ENCODE results near the gene NCL.
"Not testable (repeated sequence)": the region's sequence is repeated elsewhere in the genome, so short reads cannot be mapped to it uniquely, and the experiment has no call there.

The NCL gene

GRCh38 chr2:231467016-231467545 is 2.8 kb upstream of the NCL start:
- DNase-seq, result no peak

GRCh38 chr2:231464576-231465540 is 574 bp upstream of the NCL start:
- peak; percentile 26 for DNase-seq

- no peak for DNase-seq
Observed at GRCh38 chr2:231462729-231463465, 1.4 kb downstream of the NCL start.

- DNase-seq, result no peak
Observed at GRCh38 chr2:231461516-231461971, 2.7 kb downstream of the NCL start.

- not testable (repeated sequence) for DNase-seq
Observed at GRCh38 chr2:231460841-231461240, 3.4 kb downstream of the NCL start.

- DNase-seq, result no peak
Observed at GRCh38 chr2:231460073-231460835, 4.0 kb downstream of the NCL start.

- DNase-seq, result no peak
Observed at GRCh38 chr2:231458368-231458767, 5.9 kb downstream of the NCL start.

- no peak for DNase-seq
Observed at GRCh38 chr2:231457101-231457500, 7.2 kb downstream of the NCL start.

- DNase-seq, result no peak
Observed at GRCh38 chr2:231456295-231457004, 7.8 kb downstream of the NCL start.

- DNase-seq, result no peak
Observed at GRCh38 chr2:231455890-231456289, 8.4 kb downstream of the NCL start.

- no peak for DNase-seq
Observed at GRCh38 chr2:231455222-231455621, 9.1 kb downstream of the NCL start.

- DNase-seq, result no peak
Observed at GRCh38 chr2:231454361-231454791, 9.9 kb downstream of the NCL start.

- DNase-seq, result peak; percentile 5
Observed at GRCh38 chr2:231452799-231453508, 11.3 kb downstream of the NCL start.

- no peak for DNase-seq
Observed at GRCh38 chr2:231450548-231450989, 13.7 kb downstream of the NCL start.

- no peak for DNase-seq
Observed at GRCh38 chr2:231449503-231450054, 14.7 kb downstream of the NCL start.

- no peak for DNase-seq
Observed at GRCh38 chr2:231436957-231437356, 27.3 kb downstream of the NCL start.

- DNase-seq, result no peak
Observed at GRCh38 chr2:231433990-231434389, 30.3 kb downstream of the NCL start.

GRCh38 chr2:231431606-231432005 is 32.7 kb downstream of the NCL start:
- no peak for DNase-seq

- DNase-seq, result not testable (repeated sequence)
Observed at GRCh38 chr2:231430437-231430836, 33.8 kb downstream of the NCL start.

GRCh38 chr2:231429901-231430300 is 34.4 kb downstream of the NCL start:
- DNase-seq, result no peak

- DNase-seq, result no peak
Observed at GRCh38 chr2:231429152-231429551, 35.1 kb downstream of the NCL start.

All from fibroblast of skin of right biceps (primary cell).